Activated naive CD4-positive, alpha-beta T cell treated with anti-CD3 and anti-CD28 coated beads, Interleukin-2, amount 10 ng/mL, durations not matched to agents 7 days and 5 days (primary cell): ENCODE results near the gene BUB3.

Experiments used
- CTCF ChIA-PET: fragments of 350-600 bp; sonication (Branson Sonifier 250); formaldehyde crosslinking; loops from one replicate; lab custom pipeline; 2021; ENCODE audit warnings: antibody characterized with exemption; lab: Charles Lee
- DNase-seq: peaks from one replicate; pipeline ENCODE4 v3.0.0-alpha.2; 2020
- H3K27ac Mint-ChIP-seq: one replicate; pipeline ENCODE4 v1.8.0; 2021; ENCODE audit warnings: mild to moderate bottlenecking, moderate library complexity, mixed read lengths
- H3K27me3 Mint-ChIP-seq: one replicate; pipeline ENCODE4 v1.8.0; 2021; ENCODE audit warnings: mild to moderate bottlenecking, mixed read lengths
- H3K36me3 Mint-ChIP-seq: one replicate; pipeline ENCODE4 v1.8.0; 2021; ENCODE audit warnings: mixed read lengths
- H3K4me1 Mint-ChIP-seq: one replicate; pipeline ENCODE4 v1.8.0; 2021; ENCODE audit warnings: mixed read lengths
- H3K4me3 Mint-ChIP-seq: one replicate; pipeline ENCODE4 v1.8.0; 2021; ENCODE audit warnings: mild to moderate bottlenecking, moderate library complexity, mixed read lengths
- H3K9me3 Mint-ChIP-seq: one replicate; pipeline ENCODE4 v1.8.0; 2021; ENCODE audit warnings: mixed read lengths

Gene BUB3

GRCh38 chr10:123154092-123154710, at the start of gene BUB3:
BUB3 (plus strand) TSS chr10:123154402; CDS start chr10:123154918, 516 bp downstream.
- Mint-ChIP-seq H3K4me3 (peak within 1 kb of the TSS; percentile 98), H3K4me1 (peaks cover 76% of the 10 kb centered on the region), H3K27ac (peak within 1 kb of the TSS; percentile 99), H3K36me3 (peaks cover 43% of the 10 kb centered on the region), H3K27me3 (peaks cover 25% of the 10 kb centered on the region), H3K9me3 (no peaks in the 10 kb centered on the region)
- CTCF ChIA-PET: interaction anchor here (1.1 to 1.6 kb wide), 3 partner anchors 9 to 21 kb away, joined by 3 to 4 read pairs (median 3); no protein-coding TSS in a partner anchor
- DNase-seq: peak; percentile 97

- Mint-ChIP-seq H3K27me3 (peaks cover 9% of the 10 kb centered on the region), H3K36me3 (no peaks in the 10 kb centered on the region), H3K9me3 (no peaks in the 10 kb centered on the region), H3K4me1 (no peaks in the 10 kb centered on the region), H3K27ac (no peak overlapping the region), H3K4me3 (no peak overlapping the region)
- CTCF ChIA-PET: no interaction called here
- DNase-seq: no peak
Observed at GRCh38 chr10:123109466-123109865, 44.7 kb upstream of the BUB3 start.

- no peaks in the 10 kb centered on the region for H3K9me3 Mint-ChIP-seq
- DNase-seq: no peak
- H3K4me3 Mint-ChIP-seq: no peak overlapping the region
- no peak overlapping the region for H3K27ac Mint-ChIP-seq
- CTCF ChIA-PET: no interaction called here
- no peaks in the 10 kb centered on the region for H3K4me1 Mint-ChIP-seq
- H3K36me3 Mint-ChIP-seq: no peaks in the 10 kb centered on the region
- H3K27me3 Mint-ChIP-seq: peaks cover 48% of the 10 kb centered on the region
Observed at GRCh38 chr10:123117644-123118417, 36.4 kb upstream of the BUB3 start.

GRCh38 chr10:123119081-123119480, 35.1 kb upstream of the BUB3 start:
- H3K4me1 Mint-ChIP-seq: no peaks in the 10 kb centered on the region
- CTCF ChIA-PET: no interaction called here
- no peaks in the 10 kb centered on the region for H3K9me3 Mint-ChIP-seq
- DNase-seq: no peak
- no peak overlapping the region for H3K27ac Mint-ChIP-seq
- peaks cover 45% of the 10 kb centered on the region for H3K27me3 Mint-ChIP-seq
- H3K4me3 Mint-ChIP-seq: no peak overlapping the region
- no peaks in the 10 kb centered on the region for H3K36me3 Mint-ChIP-seq

- Mint-ChIP-seq H3K4me3 (no peak overlapping the region), H3K4me1 (no peaks in the 10 kb centered on the region), H3K9me3 (no peaks in the 10 kb centered on the region), H3K27me3 (peaks cover 53% of the 10 kb centered on the region), H3K36me3 (no peaks in the 10 kb centered on the region), H3K27ac (no peak overlapping the region)
- no peak for DNase-seq
- CTCF ChIA-PET: no interaction called here
Observed at GRCh38 chr10:123126246-123126645, 28.0 kb upstream of the BUB3 start.

- peaks cover 1% of the 10 kb centered on the region for H3K36me3 Mint-ChIP-seq
- DNase-seq: no peak
- CTCF ChIA-PET: no interaction called here
- H3K27ac Mint-ChIP-seq: no peak overlapping the region
- peaks cover 21% of the 10 kb centered on the region for H3K4me1 Mint-ChIP-seq
- H3K4me3 Mint-ChIP-seq: no peak overlapping the region
- no peaks in the 10 kb centered on the region for H3K9me3 Mint-ChIP-seq
- peaks cover 77% of the 10 kb centered on the region for H3K27me3 Mint-ChIP-seq
Observed at GRCh38 chr10:123129618-123130271, 24.5 kb upstream of the BUB3 start.

GRCh38 chr10:123132576-123133477, 21.4 kb upstream of the BUB3 start:
- H3K27me3 Mint-ChIP-seq: peaks cover 90% of the 10 kb centered on the region
- no peaks in the 10 kb centered on the region for H3K9me3 Mint-ChIP-seq
- H3K27ac Mint-ChIP-seq: peak overlapping the region; percentile 60
- H3K4me3 Mint-ChIP-seq: peak overlapping the region; percentile 28
- H3K4me1 Mint-ChIP-seq: peaks cover 34% of the 10 kb centered on the region
- peak; percentile 90 for DNase-seq
- peaks cover 1% of the 10 kb centered on the region for H3K36me3 Mint-ChIP-seq
- CTCF ChIA-PET: interaction anchor here (1.0 to 4.9 kb wide), 7 partner anchors 13 to 425 kb away, joined by 3 to 28 read pairs (median 5); partner anchors contain the start of gene BUB3

GRCh38 chr10:123133541-123134342, 20.5 kb upstream of the BUB3 start:
- peaks cover 38% of the 10 kb centered on the region for H3K4me1 Mint-ChIP-seq
- CTCF ChIA-PET: interaction anchor here (0.9 to 4.9 kb wide), 6 partner anchors 12 to 425 kb away, joined by 3 to 28 read pairs (median 4); partner anchors contain the start of gene BUB3
- H3K27me3 Mint-ChIP-seq: peaks cover 97% of the 10 kb centered on the region
- DNase-seq: no peak
- peak overlapping the region; percentile 53 for H3K4me3 Mint-ChIP-seq
- no peaks in the 10 kb centered on the region for H3K9me3 Mint-ChIP-seq
- H3K36me3 Mint-ChIP-seq: peaks cover 3% of the 10 kb centered on the region
- peak overlapping the region; percentile 81 for H3K27ac Mint-ChIP-seq

GRCh38 chr10:123134343-123134914, 19.8 kb upstream of the BUB3 start:
- CTCF ChIA-PET: interaction anchor here (0.9 to 4.9 kb wide), 4 partner anchors 11 to 246 kb away, joined by 3 to 28 read pairs (median 10); no protein-coding TSS in a partner anchor

GRCh38 chr10:123134915-123135414, 19.2 kb upstream of the BUB3 start:
- Mint-ChIP-seq H3K4me3 (peak overlapping the region; percentile 43), H3K27ac (peak overlapping the region; percentile 81), H3K36me3 (peaks cover 3% of the 10 kb centered on the region), H3K4me1 (peaks cover 44% of the 10 kb centered on the region), H3K9me3 (no peaks in the 10 kb centered on the region), H3K27me3 (peaks cover 98% of the 10 kb centered on the region)
- CTCF ChIA-PET: interaction anchor here (2.3 to 4.9 kb wide), 2 partner anchors 11 to 15 kb away, joined by 16 to 28 read pairs; no protein-coding TSS in a partner anchor
- DNase-seq: no peak

More at GRCh38 chr10:123134343-123134914, 19.8 kb upstream of the BUB3 start:
- peak overlapping the region; percentile 53 for H3K4me3 Mint-ChIP-seq
- H3K27me3 Mint-ChIP-seq: peaks cover 98% of the 10 kb centered on the region
- no peak for DNase-seq
- peak overlapping the region; percentile 81 for H3K27ac Mint-ChIP-seq
- peaks cover 3% of the 10 kb centered on the region for H3K36me3 Mint-ChIP-seq
- H3K9me3 Mint-ChIP-seq: no peaks in the 10 kb centered on the region
- H3K4me1 Mint-ChIP-seq: peaks cover 39% of the 10 kb centered on the region

- Mint-ChIP-seq H3K27ac (peak within 1 kb of the TSS; percentile 81), H3K9me3 (no peaks in the 10 kb centered on the region), H3K36me3 (peaks cover 3% of the 10 kb centered on the region), H3K4me1 (peaks cover 49% of the 10 kb centered on the region), H3K4me3 (peak within 1 kb of the TSS; percentile 66), H3K27me3 (peaks cover 98% of the 10 kb centered on the region)
- DNase-seq: peak; percentile 55
- CTCF ChIA-PET: interaction anchor here (4.9 kb wide), 1 partner anchor 10 kb away, joined by 28 read pairs; no protein-coding TSS in a partner anchor
Observed at GRCh38 chr10:123135415-123136141, 18.6 kb upstream of the BUB3 start, which contains the start of gene HMX3. HMX3 (plus strand) TSS chr10:123135970; CDS start chr10:123136051, 81 bp downstream.
